Activated T-helper 17 cell treated with anti-CD3 and anti-CD28 coated beads, Interleukin-2, amount 50 U/mL, for 72 hours (primary cell): ENCODE measurements around the gene CREB5. TPM values are rescaled to one million over a fixed set of nuclear protein-coding genes. Genes with fewer than 3 reads are reported as not detected.
"Not testable (repeated sequence)": the region's sequence is repeated elsewhere in the genome, so short reads cannot be mapped to it uniquely, and the experiment has no call there.

Source experiments
- ATAC-seq: fragments of 150-1000 bp; cut with Tn5 transposase; replicated peaks from 2 replicates; pipeline ENCODE4 v1.10.0; 2021; ENCODE audit warnings: mild to moderate bottlenecking, moderate library complexity
- H3K27ac Mint-ChIP-seq: one replicate; pipeline ENCODE4 v1.8.0; 2022; ENCODE audit warnings: mixed read lengths
- H3K27me3 Mint-ChIP-seq: one replicate; pipeline ENCODE4 v1.8.0; 2022; ENCODE audit warnings: mixed read lengths
- H3K36me3 Mint-ChIP-seq: one replicate; pipeline ENCODE4 v1.8.0; 2022; ENCODE audit warnings: low read depth, mild to moderate bottlenecking, mixed read lengths
- H3K4me1 Mint-ChIP-seq: one replicate; pipeline ENCODE4 v1.8.0; 2022; ENCODE audit warnings: mixed read lengths
- H3K4me3 Mint-ChIP-seq: one replicate; pipeline ENCODE4 v1.8.0; 2022; ENCODE audit warnings: mild to moderate bottlenecking, mixed read lengths
- H3K9me3 Mint-ChIP-seq: one replicate; pipeline ENCODE4 v1.8.0; 2022; ENCODE audit warnings: mixed read lengths
- total RNA-seq, 2 donors: library from RNA; stranded (reverse); gene quantifications; one replicate each; pipeline ENCODE4 v1.2.3, GENCODE V29; 2022

Gene CREB5
- total RNA-seq, 2 donors from 2014 or later: 0.02 TPM; not detected in 1

- no peak overlapping the region for H3K4me3 Mint-ChIP-seq
These were observed 190.0 kb downstream of the CREB5 start for GRCh38 chr7:28602282-28602681.

GRCh38 chr7:28605427-28606085 is 193.2 kb downstream of the CREB5 start:
- ATAC-seq: no peak
- Mint-ChIP-seq H3K4me3 (no peak overlapping the region), H3K4me1 (no peaks in the 10 kb centered on the region), H3K9me3 (no peaks in the 10 kb centered on the region), H3K27ac (no peak overlapping the region), H3K36me3 (no peaks in the 10 kb centered on the region), H3K27me3 (peaks cover 8% of the 10 kb centered on the region)

More at GRCh38 chr7:28602282-28602681, 190.0 kb downstream of the CREB5 start:
- no peaks in the 10 kb centered on the region for H3K4me1 Mint-ChIP-seq
- no peak overlapping the region for H3K27ac Mint-ChIP-seq
- no peaks in the 10 kb centered on the region for H3K9me3 Mint-ChIP-seq
- peaks cover 3% of the 10 kb centered on the region for H3K27me3 Mint-ChIP-seq
- ATAC-seq: no peak
- no peaks in the 10 kb centered on the region for H3K36me3 Mint-ChIP-seq

GRCh38 chr7:28606421-28606820 is 194.1 kb downstream of the CREB5 start:
- Mint-ChIP-seq H3K27ac (no peak overlapping the region), H3K9me3 (no peaks in the 10 kb centered on the region), H3K36me3 (no peaks in the 10 kb centered on the region), H3K4me3 (no peak overlapping the region), H3K4me1 (no peaks in the 10 kb centered on the region), H3K27me3 (peaks cover 8% of the 10 kb centered on the region)
- no peak for ATAC-seq

GRCh38 chr7:28607855-28608193 is 195.5 kb downstream of the CREB5 start:
- no peaks in the 10 kb centered on the region for H3K9me3 Mint-ChIP-seq
- no peaks in the 10 kb centered on the region for H3K36me3 Mint-ChIP-seq
- H3K27ac Mint-ChIP-seq: no peak overlapping the region
- no peaks in the 10 kb centered on the region for H3K4me1 Mint-ChIP-seq
- no peak overlapping the region for H3K4me3 Mint-ChIP-seq
- ATAC-seq: no peak
- H3K27me3 Mint-ChIP-seq: peaks cover 8% of the 10 kb centered on the region

GRCh38 chr7:28608237-28608656 is 195.9 kb downstream of the CREB5 start:
- H3K27ac Mint-ChIP-seq: no peak overlapping the region
- no peaks in the 10 kb centered on the region for H3K9me3 Mint-ChIP-seq
- ATAC-seq: no peak
- no peaks in the 10 kb centered on the region for H3K36me3 Mint-ChIP-seq
- H3K4me1 Mint-ChIP-seq: no peaks in the 10 kb centered on the region
- H3K27me3 Mint-ChIP-seq: peaks cover 8% of the 10 kb centered on the region
- H3K4me3 Mint-ChIP-seq: no peak overlapping the region

- Mint-ChIP-seq H3K27me3 (peaks cover 8% of the 10 kb centered on the region), H3K4me1 (no peaks in the 10 kb centered on the region), H3K4me3 (no peak overlapping the region), H3K36me3 (no peaks in the 10 kb centered on the region), H3K9me3 (no peaks in the 10 kb centered on the region), H3K27ac (no peak overlapping the region)
- ATAC-seq: no peak
These were observed 196.4 kb downstream of the CREB5 start for GRCh38 chr7:28608731-28609130.

- Mint-ChIP-seq H3K36me3 (no peaks in the 10 kb centered on the region), H3K27me3 (peaks cover 8% of the 10 kb centered on the region), H3K9me3 (no peaks in the 10 kb centered on the region), H3K27ac (no peak overlapping the region), H3K4me3 (no peak overlapping the region), H3K4me1 (no peaks in the 10 kb centered on the region)
- no peak for ATAC-seq
These were observed 197.3 kb downstream of the CREB5 start for GRCh38 chr7:28609608-28610007.

- not testable (repeated sequence) for H3K4me1 Mint-ChIP-seq, H3K36me3 Mint-ChIP-seq, H3K4me3 Mint-ChIP-seq, H3K27me3 Mint-ChIP-seq, H3K9me3 Mint-ChIP-seq, H3K27ac Mint-ChIP-seq, ATAC-seq
These were observed 199.1 kb downstream of the CREB5 start for GRCh38 chr7:28611399-28611897.

GRCh38 chr7:28613262-28613661 is 200.9 kb downstream of the CREB5 start:
- ATAC-seq: no peak
- no peaks in the 10 kb centered on the region for H3K4me1 Mint-ChIP-seq
- H3K27ac Mint-ChIP-seq: no peak overlapping the region
- H3K4me3 Mint-ChIP-seq: no peak overlapping the region
- H3K27me3 Mint-ChIP-seq: no peaks in the 10 kb centered on the region
- H3K9me3 Mint-ChIP-seq: no peaks in the 10 kb centered on the region
- H3K36me3 Mint-ChIP-seq: no peaks in the 10 kb centered on the region

- H3K4me1 Mint-ChIP-seq: no peaks in the 10 kb centered on the region
- no peak for ATAC-seq
- no peak overlapping the region for H3K4me3 Mint-ChIP-seq
These were observed 202.8 kb downstream of the CREB5 start for GRCh38 chr7:28615091-28615490.

GRCh38 chr7:28617308-28617880 is 205.1 kb downstream of the CREB5 start:
- peaks cover 4% of the 10 kb centered on the region for H3K27me3 Mint-ChIP-seq
- no peaks in the 10 kb centered on the region for H3K36me3 Mint-ChIP-seq
- H3K9me3 Mint-ChIP-seq: no peaks in the 10 kb centered on the region
- ATAC-seq: no peak
- no peak overlapping the region for H3K4me3 Mint-ChIP-seq
- no peak overlapping the region for H3K27ac Mint-ChIP-seq
- H3K4me1 Mint-ChIP-seq: no peaks in the 10 kb centered on the region

More at GRCh38 chr7:28615091-28615490, 202.8 kb downstream of the CREB5 start:
- H3K27ac Mint-ChIP-seq: no peak overlapping the region
- H3K36me3 Mint-ChIP-seq: no peaks in the 10 kb centered on the region
- no peaks in the 10 kb centered on the region for H3K9me3 Mint-ChIP-seq
- H3K27me3 Mint-ChIP-seq: no peaks in the 10 kb centered on the region

GRCh38 chr7:28618383-28618782 is 206.1 kb downstream of the CREB5 start:
- Mint-ChIP-seq H3K4me3 (no peak overlapping the region), H3K9me3 (no peaks in the 10 kb centered on the region), H3K4me1 (no peaks in the 10 kb centered on the region), H3K27me3 (peaks cover 4% of the 10 kb centered on the region), H3K27ac (no peak overlapping the region), H3K36me3 (no peaks in the 10 kb centered on the region)
- ATAC-seq: no peak

GRCh38 chr7:28619256-28619655 is 206.9 kb downstream of the CREB5 start:
- Mint-ChIP-seq H3K4me3 (no peak overlapping the region), H3K4me1 (no peaks in the 10 kb centered on the region), H3K36me3 (no peaks in the 10 kb centered on the region), H3K27ac (no peak overlapping the region), H3K27me3 (peaks cover 4% of the 10 kb centered on the region), H3K9me3 (no peaks in the 10 kb centered on the region)
- no peak for ATAC-seq

GRCh38 chr7:28621369-28621841 is 209.1 kb downstream of the CREB5 start:
- H3K9me3 Mint-ChIP-seq: no peaks in the 10 kb centered on the region
- no peaks in the 10 kb centered on the region for H3K36me3 Mint-ChIP-seq
- H3K27ac Mint-ChIP-seq: no peak overlapping the region
- peaks cover 4% of the 10 kb centered on the region for H3K27me3 Mint-ChIP-seq
- no peaks in the 10 kb centered on the region for H3K4me1 Mint-ChIP-seq
- H3K4me3 Mint-ChIP-seq: no peak overlapping the region
- no peak for ATAC-seq

- Mint-ChIP-seq H3K4me3 (no peak overlapping the region), H3K27ac (no peak overlapping the region), H3K27me3 (peaks cover 4% of the 10 kb centered on the region), H3K36me3 (no peaks in the 10 kb centered on the region), H3K4me1 (no peaks in the 10 kb centered on the region), H3K9me3 (no peaks in the 10 kb centered on the region)
- ATAC-seq: no peak
These were observed 210.9 kb downstream of the CREB5 start for GRCh38 chr7:28623105-28623730.
